GM21515 (cell line): ENCODE measurements around the gene SMNDC1.
A peak's percentile ranks its signal among the peaks of the same experiment; 100 is the strongest.

Experiments used
- ATAC-seq: cut with Tn5 transposase; IDR thresholded peaks from one replicate; pipeline ENCODE4 v1.9.1; 2021; ENCODE audit not compliant: unreplicated experiment

Gene SMNDC1

DNA sequence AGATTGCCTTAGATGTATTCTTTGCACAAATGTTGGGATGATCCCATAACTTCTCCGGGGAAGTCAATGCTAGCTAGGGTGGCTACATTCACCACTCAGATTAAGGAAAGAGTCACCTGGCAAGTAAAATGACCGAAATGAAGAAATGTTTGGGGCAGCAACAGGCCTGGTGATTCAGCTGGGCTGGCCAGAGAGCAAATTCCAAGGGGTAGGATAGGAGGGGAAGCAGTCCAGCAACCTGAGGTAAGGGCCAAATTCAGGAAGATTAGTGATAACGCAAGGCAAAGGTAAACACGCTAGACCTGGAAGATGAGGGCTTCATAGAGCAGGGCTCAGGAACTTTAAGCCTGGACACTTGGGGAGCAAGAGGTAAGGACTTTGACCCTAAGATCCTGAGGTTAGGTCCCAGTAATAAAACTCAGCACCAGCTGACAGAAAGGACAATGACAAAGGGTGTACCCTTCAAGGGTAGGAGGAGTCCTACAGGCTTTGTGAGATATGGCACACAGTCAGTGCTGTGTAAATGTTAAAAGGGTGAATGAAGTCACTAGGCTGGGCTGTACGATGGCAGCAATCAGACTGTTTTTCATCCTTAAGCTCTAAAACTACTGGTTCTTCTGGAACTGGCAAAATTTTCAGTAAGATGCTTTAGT lies 22.7 kb upstream of the SMNDC1 start:
- no peak for ATAC-seq

DNA sequence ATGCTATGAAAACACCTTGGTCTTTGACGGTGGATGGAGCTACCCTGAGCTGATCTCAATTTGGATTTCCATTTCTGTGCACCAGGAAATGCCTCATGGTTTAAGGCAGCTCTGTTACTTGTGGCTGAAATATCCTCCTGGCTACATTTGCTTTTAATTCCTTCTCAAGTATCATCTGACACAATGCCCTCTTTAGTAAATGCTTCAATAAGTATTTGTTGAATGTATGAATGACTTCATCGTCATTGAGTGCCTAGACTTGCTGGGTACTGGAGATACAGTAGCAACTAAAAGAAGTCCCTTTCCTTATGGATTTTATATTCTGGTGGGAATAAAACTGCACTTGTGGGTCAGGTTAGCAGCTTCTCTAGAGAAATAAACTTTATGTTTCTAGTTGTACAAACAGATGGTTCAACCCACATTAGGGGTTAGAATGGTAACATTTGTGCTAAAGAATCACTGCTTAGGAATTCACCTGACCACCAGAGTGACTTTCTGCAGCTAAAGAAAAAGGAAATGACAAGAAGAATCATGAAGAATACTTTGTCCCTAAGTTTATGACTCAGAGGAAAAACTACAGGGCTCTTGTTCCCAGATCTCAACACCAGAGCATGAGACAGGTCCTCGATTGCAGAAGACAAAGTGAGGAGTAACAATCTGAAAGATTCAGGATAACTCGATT lies 21.8 kb upstream of the SMNDC1 start:
- ATAC-seq, result no peak

DNA sequence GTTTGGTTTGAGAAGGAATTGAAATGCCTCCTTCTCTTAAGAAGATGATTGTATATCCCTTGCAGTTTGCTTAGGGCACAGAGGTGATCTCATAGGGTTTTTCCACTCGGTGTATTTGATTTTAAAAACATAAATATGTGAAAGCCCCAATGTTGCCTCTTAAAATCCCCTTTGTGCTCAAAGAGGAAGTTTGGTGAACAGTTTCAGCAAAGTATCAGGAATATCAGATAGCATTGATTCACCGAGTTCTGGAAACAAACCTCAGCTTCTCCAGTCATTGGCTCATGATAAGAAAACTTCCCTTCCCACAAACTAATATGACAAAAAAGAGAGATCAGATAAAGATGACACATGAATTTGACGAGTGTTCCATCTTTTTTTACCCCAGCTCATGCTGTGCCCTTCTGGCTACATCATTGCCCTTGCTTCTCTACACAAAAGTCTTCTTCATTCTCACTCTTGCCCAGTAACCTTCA lies 20.1 kb upstream of the SMNDC1 start:
- peak; percentile 53 for ATAC-seq

DNA sequence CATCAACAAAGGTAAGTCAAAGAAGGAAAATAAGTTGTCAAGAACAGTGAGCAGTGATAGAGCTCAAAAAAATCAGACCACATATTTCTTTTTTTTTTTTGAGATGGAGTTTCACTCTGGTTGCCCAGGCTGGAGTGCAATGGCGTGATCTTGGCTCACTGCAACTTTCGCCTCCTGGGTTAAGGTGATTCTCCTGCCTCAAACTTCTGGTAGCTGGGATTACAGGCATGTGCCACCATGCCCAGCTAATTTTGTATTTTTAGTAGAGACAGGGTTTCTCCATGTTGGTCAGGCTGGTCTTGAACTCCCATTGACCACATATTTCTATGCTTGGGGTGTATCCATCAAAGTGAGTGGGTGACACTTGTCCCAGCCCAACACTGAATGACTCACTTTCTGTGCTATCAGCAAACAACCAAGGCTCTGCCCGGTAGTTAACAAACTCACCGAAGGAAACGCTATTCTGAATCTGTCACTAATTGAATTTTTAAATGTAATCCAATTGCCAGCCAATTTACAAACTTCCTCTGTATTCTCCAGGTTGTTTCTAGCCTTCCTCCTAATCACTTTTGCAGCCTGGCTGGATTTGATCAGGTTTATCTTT lies 19.6 kb upstream of the SMNDC1 start:
- ATAC-seq, result peak; percentile 42

DNA sequence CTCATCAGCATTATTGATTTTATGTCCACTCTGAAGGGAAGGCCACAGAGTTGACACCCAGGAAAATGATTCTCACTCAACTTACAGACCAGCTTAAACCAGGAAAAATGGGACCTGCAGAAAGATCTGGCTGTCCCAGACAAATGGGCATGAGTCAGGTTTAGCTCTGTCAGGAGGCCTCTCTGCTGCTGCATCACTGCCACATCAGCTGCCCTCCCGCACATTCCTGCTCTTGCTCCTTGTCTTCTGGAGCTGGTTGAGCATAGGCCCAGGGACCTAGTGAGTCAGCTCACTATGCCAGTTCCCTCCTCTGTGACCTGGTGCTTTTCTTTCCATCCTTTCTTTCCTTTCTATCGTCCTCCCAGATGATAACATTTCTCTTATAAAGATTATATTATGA lies 18.8 kb upstream of the SMNDC1 start:
- ATAC-seq, result no peak

DNA sequence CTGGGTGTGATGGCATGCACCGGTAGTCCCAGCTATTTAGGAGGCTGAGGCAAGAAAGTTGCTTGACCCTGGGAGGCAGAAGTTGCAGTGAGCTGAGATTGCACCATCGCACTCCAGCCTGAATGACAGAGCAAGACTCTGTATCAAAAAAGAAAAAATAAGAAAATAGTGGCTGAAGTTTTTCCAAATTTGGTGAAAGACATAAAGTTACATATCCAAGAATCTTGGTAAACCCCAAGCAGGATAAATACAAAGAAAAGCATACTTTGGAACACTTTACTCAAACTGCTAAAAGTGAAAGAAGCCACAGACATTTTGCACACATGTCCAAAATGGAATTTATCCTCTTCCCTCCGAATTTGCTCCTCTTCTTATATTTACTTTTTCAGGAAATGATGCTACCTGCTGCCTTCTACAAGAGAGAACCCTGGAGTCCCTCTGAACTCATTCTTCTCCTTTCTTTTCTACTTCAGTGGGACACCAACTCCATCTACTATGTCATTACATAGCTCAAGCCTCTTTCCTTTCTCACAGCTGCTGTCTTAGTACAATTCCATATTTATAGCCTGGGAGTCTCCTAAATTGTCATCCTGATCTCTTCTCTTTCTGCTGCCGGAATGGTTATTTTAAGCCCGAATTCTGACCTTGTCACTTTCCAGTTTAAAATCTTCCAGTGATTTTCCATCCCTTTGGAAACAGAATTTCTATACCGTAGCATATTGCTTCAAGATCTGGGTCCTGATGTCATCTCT lies 17.3 kb upstream of the SMNDC1 start:
- ATAC-seq, result no peak

DNA sequence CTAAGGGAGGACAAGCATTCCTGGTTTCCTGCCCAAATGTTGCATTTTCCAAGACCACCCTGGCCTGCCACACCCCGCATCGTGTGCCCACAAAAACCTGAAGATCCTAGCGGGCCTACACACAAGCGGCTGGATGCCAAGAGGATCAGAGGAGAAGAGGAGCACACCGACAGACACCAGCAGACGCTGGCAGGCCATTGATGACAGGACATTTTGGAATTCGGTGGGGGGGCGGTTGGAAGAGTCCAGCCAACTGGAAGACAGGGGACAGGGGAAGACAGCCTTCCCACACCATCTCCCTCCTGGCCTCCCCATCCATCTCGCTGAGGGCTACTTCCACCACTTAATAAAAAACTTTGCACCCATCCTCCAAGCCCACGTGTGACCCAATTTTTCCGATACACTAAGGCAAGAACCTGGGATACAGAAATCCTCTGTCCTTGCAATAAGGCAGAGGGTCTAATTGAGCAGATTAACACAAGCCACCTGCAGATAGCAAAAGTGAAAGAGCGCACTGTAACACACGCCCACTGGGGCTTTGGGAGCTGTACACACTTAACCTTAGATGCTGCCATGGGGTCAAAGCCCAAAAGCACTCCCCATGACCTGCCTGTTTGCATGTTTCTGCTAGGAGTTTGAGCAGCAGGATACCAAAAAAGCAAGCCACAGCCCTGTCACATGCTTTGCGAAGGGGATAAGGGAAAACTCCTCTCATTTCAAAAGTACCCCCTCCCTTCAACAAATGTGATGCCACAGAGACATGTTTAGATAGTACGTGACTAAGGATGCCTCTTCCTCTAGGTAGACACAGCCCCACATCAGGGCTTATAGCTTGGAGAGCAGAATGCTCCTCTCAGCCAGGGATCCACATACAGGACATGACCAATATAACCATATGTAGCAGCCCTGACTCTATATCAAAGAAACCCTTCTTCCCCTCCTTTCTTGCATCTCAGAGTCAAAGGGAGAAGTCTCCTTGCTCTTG lies 13.4 kb upstream of the SMNDC1 start:
- no peak for ATAC-seq

DNA sequence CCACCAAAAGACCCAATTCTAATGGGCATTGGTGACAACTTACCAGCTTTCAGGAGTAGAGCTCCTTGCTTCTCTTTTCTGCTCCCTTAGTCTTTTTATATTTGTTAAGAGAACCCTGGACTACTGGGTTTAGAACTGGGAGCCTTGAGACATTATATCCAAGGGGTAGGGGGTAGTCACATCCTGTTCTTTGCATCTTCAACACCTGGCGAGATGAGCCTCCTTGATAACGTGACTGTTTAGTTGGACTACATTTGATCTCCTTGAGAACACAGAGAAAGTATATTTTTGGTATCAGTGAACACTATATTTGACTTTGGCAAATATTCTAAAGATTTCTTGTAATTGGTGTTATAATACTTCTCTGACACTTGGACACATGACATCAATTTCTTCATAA lies 9.0 kb upstream of the SMNDC1 start:
- no peak for ATAC-seq

DNA sequence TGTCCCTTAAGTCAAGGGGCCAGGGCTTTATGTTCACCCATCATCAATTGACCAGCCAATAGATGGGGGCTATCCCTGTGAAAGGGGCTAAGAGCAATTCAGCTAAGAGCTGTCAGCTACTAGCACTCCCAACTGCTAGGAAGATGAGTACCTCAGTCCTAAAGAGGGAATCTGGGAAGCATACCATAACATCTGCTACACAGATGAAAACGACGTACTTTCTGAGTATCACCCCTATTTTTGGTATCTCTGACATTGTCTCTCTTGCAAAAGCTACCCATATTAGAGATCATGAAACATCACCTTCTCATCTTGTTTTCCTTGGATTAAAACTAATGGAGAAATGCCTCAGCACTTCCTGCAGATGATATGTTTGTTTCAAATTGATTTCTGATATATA lies 7.5 kb upstream of the SMNDC1 start:
- ATAC-seq, result no peak

DNA sequence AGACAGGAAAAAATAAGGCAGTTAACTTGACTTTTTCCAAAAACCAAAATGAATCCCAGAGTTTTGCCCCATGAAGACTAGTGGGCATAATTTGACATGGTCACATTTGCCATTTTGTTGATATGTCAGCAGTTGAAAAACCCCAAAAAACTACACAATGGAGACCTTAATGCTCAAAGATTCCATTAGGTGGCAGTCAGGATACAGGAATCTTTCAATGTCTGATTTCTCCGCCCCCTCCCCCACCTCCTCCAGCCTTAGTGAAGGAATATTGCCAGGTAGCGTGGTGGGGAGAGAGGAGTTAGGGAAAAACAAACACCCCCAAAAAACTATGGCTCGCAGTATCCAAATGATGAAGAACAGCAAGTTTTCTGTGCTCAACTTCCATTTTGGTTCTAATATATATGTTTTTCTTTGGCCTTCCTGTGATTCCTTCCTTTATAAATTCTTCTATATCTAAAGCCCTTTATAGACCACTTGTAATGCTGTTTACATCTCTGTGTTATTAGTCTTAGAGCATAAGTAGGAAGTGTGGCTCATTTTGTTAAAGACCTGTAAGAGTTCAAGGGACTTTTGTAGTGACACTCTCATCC lies 6.7 kb upstream of the SMNDC1 start:
- ATAC-seq, result no peak

DNA sequence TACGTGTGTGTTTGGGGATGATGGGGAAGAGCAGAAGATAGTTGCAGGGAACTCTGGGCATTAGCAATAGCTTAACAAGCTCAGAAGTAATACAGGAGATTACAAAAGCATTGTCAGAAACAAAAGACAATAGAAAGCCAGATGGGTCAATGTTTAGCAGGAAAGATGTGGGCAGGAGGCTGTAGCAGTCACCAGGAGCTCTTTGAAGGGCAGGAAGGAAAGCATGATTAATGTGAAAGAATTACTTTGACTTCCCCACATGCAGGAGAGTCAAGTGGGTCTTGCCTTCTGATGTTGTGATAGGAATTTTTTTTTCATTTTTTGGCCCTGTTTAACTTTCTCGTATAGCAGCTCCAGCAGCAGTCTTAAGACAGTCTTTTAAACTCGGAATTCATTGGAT lies 6.0 kb upstream of the SMNDC1 start:
- no peak for ATAC-seq

DNA sequence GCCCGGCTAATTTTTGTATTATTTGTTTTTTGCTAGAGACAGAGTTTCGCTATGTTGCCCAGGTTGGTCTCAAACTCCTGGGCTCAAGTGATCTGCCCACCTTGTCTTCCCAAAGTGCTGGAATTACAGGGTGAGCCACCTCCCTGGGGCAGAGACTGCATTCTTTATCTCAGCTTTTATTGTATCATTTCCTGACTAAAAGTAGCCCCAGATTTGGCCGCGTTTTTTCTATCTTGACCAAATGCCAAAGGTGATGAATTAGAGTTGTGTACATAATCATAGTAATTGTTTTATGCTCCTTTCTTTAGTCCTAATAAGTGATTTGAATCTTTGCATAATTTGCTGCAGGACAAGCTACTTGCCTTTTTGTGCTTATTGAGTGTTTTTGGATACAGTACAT lies 3.1 kb upstream of the SMNDC1 start:
- ATAC-seq, result no peak

DNA sequence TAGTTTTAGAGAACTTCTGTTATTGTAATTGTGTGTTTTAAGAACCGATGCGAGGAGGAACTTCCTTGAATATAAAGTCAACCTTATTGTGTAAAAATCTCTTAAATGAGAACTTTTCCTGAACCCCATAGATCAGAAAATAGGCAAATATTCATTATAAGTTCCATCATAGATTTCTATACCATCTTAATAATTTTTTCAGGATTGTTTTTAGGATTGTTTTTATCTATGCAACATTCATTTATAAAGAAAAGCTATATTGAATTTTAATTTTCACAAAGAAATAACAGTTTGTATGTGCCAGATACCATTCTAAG lies 1.7 kb upstream of the SMNDC1 start:
- ATAC-seq, result no peak

DNA sequence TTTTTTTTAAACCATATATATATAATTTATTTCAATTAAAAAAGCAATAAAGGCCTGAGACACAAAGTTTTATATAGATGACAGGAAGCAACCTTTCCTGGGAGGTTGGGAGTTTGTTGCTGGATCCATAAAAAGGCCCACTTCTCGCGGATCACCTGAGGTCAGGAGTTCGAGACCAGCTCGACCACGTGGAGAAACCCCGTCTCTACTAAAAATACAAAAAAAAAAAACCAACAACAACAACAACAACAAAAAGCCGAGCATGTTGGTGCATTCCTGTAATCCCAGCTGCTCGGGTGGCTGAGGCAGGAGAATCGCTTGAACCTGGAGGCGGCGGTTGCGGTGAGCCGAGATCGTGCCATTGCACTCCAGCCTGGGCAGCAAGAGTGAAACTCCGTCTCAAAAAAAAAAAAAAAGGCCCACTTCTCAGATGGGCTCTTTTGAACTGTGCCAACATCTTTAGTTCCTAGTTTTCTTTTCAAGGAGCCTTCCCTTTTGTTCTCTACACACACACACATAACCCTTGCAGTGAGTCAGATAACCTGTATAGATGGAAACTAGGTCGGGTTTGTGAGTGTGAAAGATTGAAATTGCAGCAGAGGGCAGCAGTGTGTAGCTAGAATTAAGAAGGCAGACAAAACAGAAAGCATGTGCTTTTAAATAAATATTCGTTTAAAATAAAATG lies 1.2 kb upstream of the SMNDC1 start:
- peak; percentile 43 for ATAC-seq

DNA sequence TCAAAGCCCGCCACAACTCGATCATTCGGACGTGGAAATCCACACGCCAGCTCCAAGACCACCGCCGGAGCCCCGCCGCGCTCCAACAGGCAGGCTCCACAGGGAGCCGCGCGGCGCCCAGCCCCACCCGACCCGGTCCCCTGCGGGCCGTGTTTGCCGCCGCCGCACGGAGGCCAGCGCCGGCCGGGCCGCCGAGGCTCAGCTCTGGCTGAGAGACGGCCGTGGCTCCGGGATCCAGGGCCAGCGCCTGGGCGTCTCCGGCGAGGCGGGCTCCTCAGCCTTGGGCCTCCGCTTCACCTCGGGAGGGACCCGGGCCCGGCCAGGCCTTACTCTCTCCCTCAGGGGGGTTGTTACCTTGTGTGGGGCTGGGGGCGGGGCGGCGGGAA lies 333 bp downstream of the SMNDC1 start:
- ATAC-seq, result peak; percentile 45

DNA sequence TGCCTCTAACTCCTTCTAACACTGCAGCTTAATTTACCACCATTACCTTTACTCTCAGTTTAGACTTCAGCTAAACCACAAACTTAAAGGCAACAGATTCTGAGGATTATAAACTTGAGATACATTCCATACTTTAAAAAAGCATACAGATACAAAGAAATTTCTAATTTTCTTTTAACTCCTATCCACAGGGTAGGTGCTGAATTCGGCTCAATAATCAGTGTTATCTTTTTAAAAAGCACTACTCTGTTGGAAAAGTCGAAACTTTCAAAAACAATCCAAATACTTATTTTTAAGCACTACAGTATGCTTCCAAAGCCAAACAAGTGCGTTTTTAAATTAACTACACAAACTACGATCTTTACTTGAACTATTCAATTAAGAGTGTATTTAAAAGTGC lies 1.0 kb downstream of the SMNDC1 start:
- no peak for ATAC-seq

DNA sequence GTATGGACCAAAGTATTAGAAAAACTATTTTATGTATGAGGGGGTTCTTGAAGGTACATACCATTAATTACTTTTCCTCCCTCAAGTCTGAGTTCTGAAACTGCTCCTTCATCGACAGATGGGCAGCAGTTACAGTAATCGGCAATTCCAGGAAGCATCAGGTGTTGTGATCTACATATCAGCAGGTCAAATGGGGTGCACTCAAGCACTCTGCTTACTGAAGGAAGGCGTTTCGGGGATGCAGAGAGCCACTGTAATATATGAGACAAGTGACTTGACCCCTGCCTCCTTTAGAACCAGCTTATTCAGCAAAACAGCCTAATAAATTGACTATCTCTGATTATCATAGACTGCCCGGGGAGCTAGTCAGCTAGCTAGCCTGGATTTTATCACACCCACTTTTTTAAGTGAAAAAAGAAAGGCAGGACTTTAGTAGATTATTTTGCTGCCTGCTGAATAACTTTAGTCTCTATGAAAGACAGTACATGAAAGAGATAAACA lies 4.2 kb downstream of the SMNDC1 start:
- no peak for ATAC-seq

DNA sequence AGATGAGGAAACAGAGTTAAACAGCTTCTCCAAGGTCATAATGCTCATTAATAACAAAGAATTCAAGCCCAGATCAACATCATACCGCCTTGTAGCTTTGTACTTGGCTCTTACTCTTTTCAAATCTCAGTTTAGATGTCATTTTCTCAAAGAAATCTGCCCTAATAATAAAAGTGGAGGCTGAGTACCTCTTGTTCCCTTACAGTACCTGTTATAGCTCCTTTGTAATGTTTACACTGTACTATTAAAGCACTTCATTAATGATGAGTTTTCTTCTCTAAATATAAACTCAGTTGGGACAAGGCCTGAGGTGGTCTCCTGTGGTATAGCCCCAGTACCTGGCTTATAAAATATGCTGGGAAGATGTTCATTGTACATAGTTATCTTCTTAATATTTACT lies 7.8 kb downstream of the SMNDC1 start:
- no peak for ATAC-seq

DNA sequence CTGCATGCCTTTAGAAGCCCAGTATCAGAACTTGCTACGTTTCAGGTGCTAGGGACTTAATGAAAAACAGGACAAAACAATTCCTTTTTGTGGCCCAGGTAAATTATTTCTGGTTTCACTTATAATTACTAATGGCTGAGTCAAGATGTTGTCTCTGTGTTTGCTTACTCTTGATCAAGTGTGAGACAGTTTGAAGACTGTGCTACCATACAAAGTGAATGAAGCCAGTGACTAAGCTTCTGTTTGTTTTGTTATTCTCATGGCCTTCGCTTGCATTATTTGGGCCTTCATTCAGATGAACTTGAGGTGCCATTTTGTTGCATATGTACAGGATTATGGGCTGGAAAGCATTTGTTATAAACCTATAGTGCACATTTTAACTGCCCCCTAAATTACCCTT lies 17.9 kb downstream of the SMNDC1 start:
- no peak for ATAC-seq

DNA sequence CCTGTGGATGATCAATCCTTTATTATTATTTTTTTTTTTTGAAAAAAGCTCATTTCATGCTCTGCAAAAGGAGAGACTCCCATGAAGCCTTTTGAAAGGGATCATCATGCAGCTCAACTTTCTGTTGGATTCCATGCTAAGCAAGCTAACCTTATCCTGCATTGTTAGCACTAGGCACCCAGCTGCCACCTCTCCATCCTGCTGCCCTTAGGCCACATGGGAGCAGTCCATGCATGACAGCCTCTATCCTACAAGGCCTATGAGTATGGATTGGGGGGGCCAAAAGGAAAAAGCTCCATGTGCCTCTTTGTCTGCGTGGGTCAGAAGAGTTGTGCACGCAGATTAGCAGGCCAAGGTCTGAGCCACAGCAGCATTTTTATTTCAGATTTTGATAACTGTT lies 19.2 kb downstream of the SMNDC1 start:
- ATAC-seq, result no peak
